ENCODE results near the gene USO1.

GRCh38 chr4:75781305-75781704 lies 56.9 kb downstream of the USO1 start:
- TF ChIP-seq CTCF (optimal IDR thresholded peaks at IDR 0.05 in 1 of 3, IDR thresholded peaks at IDR 0.05 in 1 of 3, conservative IDR thresholded peaks at IDR 0.05 in 1 of 3; ENCODE audit: extremely low read depth in 1 of 3, insufficient read depth in 2 of 3, low read length in 3 of 3) (no peak), EZH2 (IDR thresholded peaks at IDR 0.05; ENCODE audit: low read length) (no peak)
